Measurements from ENCODE around the gene GOLT1A.

DNA sequence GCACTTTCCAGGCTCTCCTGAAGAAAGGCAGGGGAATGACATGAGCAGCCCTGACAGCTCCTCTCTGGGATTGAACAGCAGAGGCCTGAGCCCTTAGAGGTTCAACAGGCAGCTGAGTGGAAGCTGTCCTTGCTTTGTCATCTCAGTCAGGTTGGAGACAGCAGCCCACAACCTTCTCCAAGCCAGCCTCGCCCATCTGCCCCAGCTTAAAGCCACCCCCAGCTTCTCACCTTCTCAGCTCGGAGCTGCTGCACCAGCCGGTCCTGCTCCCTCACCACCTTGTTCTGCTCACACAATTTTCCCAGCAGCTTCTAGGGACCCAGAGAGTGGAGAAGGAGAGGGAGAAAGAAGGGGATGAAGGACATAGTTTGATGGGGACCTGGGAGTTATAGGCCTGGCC is 35.2 kb upstream of the GOLT1A start:
- TF ChIP-seq POLR2A (IDR thresholded peaks at IDR 0.05; ENCODE audit: low read depth): no peak
- TF ChIP-seq EP300 (IDR thresholded peaks at IDR 0.05): no peak
- TF ChIP-seq, protein P1, sequence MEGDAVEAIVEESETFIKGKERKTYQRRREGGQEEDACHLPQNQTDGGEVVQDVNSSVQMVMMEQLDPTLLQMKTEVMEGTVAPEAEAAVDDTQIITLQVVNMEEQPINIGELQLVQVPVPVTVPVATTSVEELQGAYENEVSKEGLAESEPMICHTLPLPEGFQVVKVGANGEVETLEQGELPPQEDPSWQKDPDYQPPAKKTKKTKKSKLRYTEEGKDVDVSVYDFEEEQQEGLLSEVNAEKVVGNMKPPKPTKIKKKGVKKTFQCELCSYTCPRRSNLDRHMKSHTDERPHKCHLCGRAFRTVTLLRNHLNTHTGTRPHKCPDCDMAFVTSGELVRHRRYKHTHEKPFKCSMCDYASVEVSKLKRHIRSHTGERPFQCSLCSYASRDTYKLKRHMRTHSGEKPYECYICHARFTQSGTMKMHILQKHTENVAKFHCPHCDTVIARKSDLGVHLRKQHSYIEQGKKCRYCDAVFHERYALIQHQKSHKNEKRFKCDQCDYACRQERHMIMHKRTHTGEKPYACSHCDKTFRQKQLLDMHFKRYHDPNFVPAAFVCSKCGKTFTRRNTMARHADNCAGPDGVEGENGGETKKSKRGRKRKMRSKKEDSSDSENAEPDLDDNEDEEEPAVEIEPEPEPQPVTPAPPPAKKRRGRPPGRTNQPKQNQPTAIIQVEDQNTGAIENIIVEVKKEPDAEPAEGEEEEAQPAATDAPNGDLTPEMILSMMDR (IDR thresholded peaks at IDR 0.05): no peak

Data from esophagus muscularis mucosa (tissue), 4 donors.